ENCODE results near the gene NCLN. TPM values are rescaled to one million over a fixed set of nuclear protein-coding genes. Genes with fewer than 3 reads are reported as not detected.

Gene NCLN
- total and polyA plus RNA-seq, 9 of the 15 experiments (the other 6 are each of a cell fraction or from before 2014, with no cell fraction given), result 3.8 to 126 (median 39.6) TPM

DNA sequence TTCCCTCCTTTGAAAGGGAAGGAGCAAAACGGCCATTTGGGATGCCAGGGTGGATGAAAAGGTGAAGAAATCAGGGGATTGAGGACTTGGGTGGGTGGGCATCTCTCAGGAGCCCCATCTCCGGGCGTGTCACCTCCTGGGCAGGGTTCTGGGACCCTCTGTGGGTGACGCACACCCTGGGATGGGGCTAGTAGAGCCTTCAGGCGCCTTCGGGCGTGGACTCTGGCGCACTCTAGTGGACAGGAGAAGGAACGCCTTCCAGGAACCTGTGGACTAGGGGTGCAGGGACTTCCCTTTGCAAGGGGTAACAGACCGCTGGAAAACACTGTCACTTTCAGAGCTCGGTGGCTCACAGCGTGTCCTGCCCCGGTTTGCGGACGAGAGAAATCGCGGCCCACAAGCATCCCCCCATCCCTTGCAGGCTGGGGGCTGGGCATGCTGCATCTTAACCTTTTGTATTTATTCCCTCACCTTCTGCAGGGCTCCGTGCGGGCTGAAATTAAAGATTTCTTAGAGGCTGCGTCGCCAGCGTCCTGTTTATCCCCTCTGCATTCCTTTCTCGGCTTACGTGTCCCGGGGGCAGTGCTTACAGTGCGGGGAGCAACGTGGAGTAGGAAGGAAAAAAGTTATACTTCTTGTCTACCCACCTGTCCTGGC is 22.4 kb upstream of the NCLN start:
- peak overlapping the region; percentile 70 for H3K4me2 ChIP-seq (ENCODE audit: insufficient read depth, low read length)
- no peaks in the 10 kb centered on the region for H3K9me1 ChIP-seq (ENCODE audit: control insufficient read depth, insufficient read depth, low read length)
- ATAC-seq (peak; percentile 99), DNase-seq (ENCODE audit: extremely low read depth in 1 of 4, low spot score in 3 of 4) (peak; percentile 85 to 91 (median 90)), FAIRE-seq (peak; percentile 81)
- peak overlapping the region in 1 of 2 experiments; percentile 80; a peak in 1 of 4 replicates for H3K9ac ChIP-seq (ENCODE audit: insufficient read depth in 1 of 2, low read depth in 2 of 2, low read length in 2 of 2)
- peaks cover 4 to 13% of the 10 kb centered on the region in 2 experiments; a peak in 3 of 5 replicates for H3K4me1 ChIP-seq (replicated peaks in 1 of 2; ENCODE audit: control insufficient read depth in 2 of 2, insufficient read depth in 2 of 2, low read length in 2 of 2)
- H3K27me3 ChIP-seq (ENCODE audit: control insufficient read depth in 2 of 2, insufficient read depth in 2 of 2, low read length in 2 of 2), result no peaks in the 10 kb centered on the region
- CTCF ChIA-PET (ENCODE audit: low intra/inter-chr PET ratio), result interaction anchor here (0.6 to 1.5 kb wide), 7 partner anchors 16 to 212 kb away, joined by 3 to 10 read pairs (median 5); no protein-coding TSS in a partner anchor
- no peak overlapping the region for H3K4me3 ChIP-seq
- no peak overlapping the region for H3K27ac ChIP-seq (ENCODE audit: extremely low read depth, low read depth, low read length)
- 5% methylated on average over 24 of the region's 27 CpGs for WGBS (ENCODE audit: insufficient coverage, low coverage, missing lambda C conversion rate)
- BruUV-seq (replicated peaks), result no TSS peak
- no peaks in the 10 kb centered on the region for H4K20me1 ChIP-seq (replicated peaks; ENCODE audit: control insufficient read depth, insufficient read depth, low read length)
- no peaks in the 10 kb centered on the region for H3K79me2 ChIP-seq (ENCODE audit: control insufficient read depth, insufficient read depth, low read length)
- no peaks in the 10 kb centered on the region for H3K36me3 ChIP-seq (ENCODE audit: control insufficient read depth, insufficient read depth, low read length)
- POLR2A ChIA-PET, result no interaction called here
- in situ Hi-C loops (cut with MboI), result no loop called here
- peaks cover 8% of the 10 kb centered on the region for H3K9me3 ChIP-seq (replicated peaks; ENCODE audit: control insufficient read depth, insufficient read depth, low read depth, low read length)
- intact Hi-C loops (cut with micrococcal nuclease), result loop anchor here (1.0 to 2.0 kb wide), 4 partner anchors 34 to 213 kb away; no protein-coding TSS in a partner anchor
- H2AFZ ChIP-seq (ENCODE audit: low read depth, low read length), result peak overlapping the region; percentile 91
- no peak for TF ChIP-seq ZNF507 (tag; conservative IDR thresholded peaks at IDR 0.05)
- no peak for TF ChIP-seq FOSL1 (tag; conservative IDR thresholded peaks at IDR 0.05)
- peak; percentile 93 for TF ChIP-seq BCOR (IDR thresholded peaks at IDR 0.05)
- TF ChIP-seq, protein P1, sequence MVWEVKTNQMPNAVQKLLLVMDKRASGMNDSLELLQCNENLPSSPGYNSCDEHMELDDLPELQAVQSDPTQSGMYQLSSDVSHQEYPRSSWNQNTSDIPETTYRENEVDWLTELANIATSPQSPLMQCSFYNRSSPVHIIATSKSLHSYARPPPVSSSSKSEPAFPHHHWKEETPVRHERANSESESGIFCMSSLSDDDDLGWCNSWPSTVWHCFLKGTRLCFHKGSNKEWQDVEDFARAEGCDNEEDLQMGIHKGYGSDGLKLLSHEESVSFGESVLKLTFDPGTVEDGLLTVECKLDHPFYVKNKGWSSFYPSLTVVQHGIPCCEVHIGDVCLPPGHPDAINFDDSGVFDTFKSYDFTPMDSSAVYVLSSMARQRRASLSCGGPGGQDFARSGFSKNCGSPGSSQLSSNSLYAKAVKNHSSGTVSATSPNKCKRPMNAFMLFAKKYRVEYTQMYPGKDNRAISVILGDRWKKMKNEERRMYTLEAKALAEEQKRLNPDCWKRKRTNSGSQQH (CRISPR knock-in tag; IDR thresholded peaks at IDR 0.05), result no peak
- TF ChIP-seq PHB2 (IDR thresholded peaks at IDR 0.05; ENCODE audit: low read depth), result no peak
- TF ChIP-seq SMAD2 (IDR thresholded peaks at IDR 0.05; ENCODE audit: low read depth, low read length), result no peak
- TF ChIP-seq GATA2 (CRISPR knock-in tag; IDR thresholded peaks at IDR 0.05), result no peak
- TF ChIP-seq, protein P2, sequence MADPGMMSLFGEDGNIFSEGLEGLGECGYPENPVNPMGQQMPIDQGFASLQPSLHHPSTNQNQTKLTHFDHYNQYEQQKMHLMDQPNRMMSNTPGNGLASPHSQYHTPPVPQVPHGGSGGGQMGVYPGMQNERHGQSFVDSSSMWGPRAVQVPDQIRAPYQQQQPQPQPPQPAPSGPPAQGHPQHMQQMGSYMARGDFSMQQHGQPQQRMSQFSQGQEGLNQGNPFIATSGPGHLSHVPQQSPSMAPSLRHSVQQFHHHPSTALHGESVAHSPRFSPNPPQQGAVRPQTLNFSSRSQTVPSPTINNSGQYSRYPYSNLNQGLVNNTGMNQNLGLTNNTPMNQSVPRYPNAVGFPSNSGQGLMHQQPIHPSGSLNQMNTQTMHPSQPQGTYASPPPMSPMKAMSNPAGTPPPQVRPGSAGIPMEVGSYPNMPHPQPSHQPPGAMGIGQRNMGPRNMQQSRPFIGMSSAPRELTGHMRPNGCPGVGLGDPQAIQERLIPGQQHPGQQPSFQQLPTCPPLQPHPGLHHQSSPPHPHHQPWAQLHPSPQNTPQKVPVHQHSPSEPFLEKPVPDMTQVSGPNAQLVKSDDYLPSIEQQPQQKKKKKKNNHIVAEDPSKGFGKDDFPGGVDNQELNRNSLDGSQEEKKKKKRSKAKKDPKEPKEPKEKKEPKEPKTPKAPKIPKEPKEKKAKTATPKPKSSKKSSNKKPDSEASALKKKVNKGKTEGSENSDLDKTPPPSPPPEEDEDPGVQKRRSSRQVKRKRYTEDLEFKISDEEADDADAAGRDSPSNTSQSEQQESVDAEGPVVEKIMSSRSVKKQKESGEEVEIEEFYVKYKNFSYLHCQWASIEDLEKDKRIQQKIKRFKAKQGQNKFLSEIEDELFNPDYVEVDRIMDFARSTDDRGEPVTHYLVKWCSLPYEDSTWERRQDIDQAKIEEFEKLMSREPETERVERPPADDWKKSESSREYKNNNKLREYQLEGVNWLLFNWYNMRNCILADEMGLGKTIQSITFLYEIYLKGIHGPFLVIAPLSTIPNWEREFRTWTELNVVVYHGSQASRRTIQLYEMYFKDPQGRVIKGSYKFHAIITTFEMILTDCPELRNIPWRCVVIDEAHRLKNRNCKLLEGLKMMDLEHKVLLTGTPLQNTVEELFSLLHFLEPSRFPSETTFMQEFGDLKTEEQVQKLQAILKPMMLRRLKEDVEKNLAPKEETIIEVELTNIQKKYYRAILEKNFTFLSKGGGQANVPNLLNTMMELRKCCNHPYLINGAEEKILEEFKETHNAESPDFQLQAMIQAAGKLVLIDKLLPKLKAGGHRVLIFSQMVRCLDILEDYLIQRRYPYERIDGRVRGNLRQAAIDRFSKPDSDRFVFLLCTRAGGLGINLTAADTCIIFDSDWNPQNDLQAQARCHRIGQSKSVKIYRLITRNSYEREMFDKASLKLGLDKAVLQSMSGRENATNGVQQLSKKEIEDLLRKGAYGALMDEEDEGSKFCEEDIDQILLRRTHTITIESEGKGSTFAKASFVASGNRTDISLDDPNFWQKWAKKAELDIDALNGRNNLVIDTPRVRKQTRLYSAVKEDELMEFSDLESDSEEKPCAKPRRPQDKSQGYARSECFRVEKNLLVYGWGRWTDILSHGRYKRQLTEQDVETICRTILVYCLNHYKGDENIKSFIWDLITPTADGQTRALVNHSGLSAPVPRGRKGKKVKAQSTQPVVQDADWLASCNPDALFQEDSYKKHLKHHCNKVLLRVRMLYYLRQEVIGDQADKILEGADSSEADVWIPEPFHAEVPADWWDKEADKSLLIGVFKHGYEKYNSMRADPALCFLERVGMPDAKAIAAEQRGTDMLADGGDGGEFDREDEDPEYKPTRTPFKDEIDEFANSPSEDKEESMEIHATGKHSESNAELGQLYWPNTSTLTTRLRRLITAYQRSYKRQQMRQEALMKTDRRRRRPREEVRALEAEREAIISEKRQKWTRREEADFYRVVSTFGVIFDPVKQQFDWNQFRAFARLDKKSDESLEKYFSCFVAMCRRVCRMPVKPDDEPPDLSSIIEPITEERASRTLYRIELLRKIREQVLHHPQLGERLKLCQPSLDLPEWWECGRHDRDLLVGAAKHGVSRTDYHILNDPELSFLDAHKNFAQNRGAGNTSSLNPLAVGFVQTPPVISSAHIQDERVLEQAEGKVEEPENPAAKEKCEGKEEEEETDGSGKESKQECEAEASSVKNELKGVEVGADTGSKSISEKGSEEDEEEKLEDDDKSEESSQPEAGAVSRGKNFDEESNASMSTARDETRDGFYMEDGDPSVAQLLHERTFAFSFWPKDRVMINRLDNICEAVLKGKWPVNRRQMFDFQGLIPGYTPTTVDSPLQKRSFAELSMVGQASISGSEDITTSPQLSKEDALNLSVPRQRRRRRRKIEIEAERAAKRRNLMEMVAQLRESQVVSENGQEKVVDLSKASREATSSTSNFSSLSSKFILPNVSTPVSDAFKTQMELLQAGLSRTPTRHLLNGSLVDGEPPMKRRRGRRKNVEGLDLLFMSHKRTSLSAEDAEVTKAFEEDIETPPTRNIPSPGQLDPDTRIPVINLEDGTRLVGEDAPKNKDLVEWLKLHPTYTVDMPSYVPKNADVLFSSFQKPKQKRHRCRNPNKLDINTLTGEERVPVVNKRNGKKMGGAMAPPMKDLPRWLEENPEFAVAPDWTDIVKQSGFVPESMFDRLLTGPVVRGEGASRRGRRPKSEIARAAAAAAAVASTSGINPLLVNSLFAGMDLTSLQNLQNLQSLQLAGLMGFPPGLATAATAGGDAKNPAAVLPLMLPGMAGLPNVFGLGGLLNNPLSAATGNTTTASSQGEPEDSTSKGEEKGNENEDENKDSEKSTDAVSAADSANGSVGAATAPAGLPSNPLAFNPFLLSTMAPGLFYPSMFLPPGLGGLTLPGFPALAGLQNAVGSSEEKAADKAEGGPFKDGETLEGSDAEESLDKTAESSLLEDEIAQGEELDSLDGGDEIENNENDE (IDR thresholded peaks at IDR 0.05; ENCODE audit: low read depth, low read length), result no peak
